LNCaP clone FGC (cell line): ENCODE results near the gene SMYD3.

ENCODE experiments used
- DNase-seq: peaks from one replicate; pipeline ENCODE4 v3.0.0-alpha.2; 2011; ENCODE audit warnings: low read depth
- H3K4me3 ChIP-seq: 2 replicates; pipeline ENCODE4 v1.5.1; 2011; ENCODE audit warnings: mild to moderate bottlenecking, low read depth, low read length, control low read depth
- TF ChIP-seq, protein P1 (sequence below): IDR thresholded peaks from 2 replicates; pipeline ENCODE4 v1.5.1; 2012; ENCODE audit warnings: mild to moderate bottlenecking; ENCODE audit not compliant: control insufficient read depth, insufficient read depth; ENCODE audit errors: extremely low read depth

Gene SMYD3

DNA sequence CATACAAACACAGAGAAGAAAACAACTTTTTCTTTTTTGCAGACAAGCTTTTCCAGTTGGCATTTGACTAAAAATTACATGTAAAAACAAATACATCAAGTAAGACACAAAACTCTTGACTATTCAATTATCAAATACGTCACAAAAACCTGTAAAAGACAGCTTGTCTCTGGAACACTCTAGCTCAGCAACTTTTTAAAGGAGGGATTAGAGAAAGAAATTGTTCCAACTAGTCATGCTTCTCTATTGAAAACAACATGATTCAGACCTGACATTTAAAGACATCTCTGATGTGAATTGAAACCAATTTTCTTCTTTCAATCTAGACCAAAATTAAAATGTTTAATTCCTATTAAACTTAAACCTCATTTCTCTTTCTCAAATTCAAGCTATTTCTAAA lies 30.3 kb downstream of the SMYD3 start:
- TF ChIP-seq, protein P1, sequence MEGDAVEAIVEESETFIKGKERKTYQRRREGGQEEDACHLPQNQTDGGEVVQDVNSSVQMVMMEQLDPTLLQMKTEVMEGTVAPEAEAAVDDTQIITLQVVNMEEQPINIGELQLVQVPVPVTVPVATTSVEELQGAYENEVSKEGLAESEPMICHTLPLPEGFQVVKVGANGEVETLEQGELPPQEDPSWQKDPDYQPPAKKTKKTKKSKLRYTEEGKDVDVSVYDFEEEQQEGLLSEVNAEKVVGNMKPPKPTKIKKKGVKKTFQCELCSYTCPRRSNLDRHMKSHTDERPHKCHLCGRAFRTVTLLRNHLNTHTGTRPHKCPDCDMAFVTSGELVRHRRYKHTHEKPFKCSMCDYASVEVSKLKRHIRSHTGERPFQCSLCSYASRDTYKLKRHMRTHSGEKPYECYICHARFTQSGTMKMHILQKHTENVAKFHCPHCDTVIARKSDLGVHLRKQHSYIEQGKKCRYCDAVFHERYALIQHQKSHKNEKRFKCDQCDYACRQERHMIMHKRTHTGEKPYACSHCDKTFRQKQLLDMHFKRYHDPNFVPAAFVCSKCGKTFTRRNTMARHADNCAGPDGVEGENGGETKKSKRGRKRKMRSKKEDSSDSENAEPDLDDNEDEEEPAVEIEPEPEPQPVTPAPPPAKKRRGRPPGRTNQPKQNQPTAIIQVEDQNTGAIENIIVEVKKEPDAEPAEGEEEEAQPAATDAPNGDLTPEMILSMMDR = no peak
- DNase-seq = no peak

DNA sequence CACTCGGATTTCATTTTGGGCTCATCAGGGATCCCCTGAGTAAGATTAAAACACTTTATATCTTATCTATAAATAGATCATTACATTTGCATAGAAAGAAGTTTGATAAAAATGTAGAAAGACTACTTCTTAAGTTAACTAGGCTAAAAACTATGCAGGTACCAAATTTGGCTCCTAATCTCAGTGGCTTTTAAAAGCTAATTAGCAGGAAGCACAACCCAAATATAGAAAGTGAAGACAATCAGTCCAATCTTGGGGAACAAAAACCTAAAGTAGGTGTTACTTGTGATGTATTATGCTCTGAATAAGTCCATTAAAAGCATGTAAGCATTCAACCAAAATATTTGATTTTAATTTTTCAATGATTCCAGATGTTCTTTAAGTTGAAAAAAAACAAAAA lies 35.4 kb downstream of the SMYD3 start:
- no peak overlapping the region for H3K4me3 ChIP-seq
- no peak for DNase-seq
- TF ChIP-seq, protein P1 = no peak

More for the DNA sequence above, 30.3 kb downstream of the SMYD3 start:
- no peak overlapping the region for H3K4me3 ChIP-seq

DNA sequence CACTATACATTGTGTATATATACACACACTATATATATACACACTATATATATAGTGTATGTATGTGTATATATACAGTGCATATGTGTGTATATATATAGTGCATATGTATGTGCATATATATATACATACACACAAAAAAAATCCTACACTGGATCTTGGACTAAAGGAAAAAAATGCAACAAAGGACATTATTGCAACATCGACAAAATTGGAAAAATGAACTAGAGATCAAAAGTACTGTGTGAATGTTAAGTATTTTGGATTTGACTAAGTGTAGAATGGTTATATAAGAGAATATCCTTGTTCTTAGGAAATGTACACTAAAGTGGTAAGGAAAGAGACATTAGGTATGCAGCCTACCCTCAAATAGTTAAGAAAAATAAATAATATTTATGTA lies 36.5 kb downstream of the SMYD3 start:
- DNase-seq = no peak
- TF ChIP-seq, protein P1 = no peak
- no peak overlapping the region for H3K4me3 ChIP-seq

- H3K4me3 ChIP-seq = no peak overlapping the region
- DNase-seq = no peak
- TF ChIP-seq, protein P1 = no peak
Measured at GRCh38 chr1:246462986-246463385, 44.1 kb downstream of the SMYD3 start.

DNA sequence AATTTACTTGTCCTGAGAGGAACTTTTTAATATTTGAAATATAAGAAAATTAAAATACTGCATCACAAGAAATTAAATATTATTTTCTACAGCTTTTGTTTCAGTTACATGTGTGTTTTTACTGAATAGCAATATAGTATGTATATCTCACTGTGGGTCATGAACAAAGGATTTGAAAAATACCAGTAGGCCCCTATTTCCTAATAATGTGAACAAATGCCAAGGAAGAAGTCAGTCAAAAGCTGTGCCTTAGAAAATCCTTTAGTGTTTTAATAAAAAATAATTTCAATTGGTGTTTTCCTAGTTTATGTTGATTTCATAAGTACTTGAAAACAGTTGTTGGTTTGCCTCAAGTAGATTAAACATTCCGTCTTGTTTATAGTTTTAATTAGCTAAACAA lies 46.7 kb downstream of the SMYD3 start:
- TF ChIP-seq, protein P1 = no peak
- H3K4me3 ChIP-seq = no peak overlapping the region
- no peak for DNase-seq

GRCh38 chr1:246459221-246459620 lies 47.9 kb downstream of the SMYD3 start:
- TF ChIP-seq, protein P1 = no peak
- H3K4me3 ChIP-seq = no peak overlapping the region
- DNase-seq = no peak

DNA sequence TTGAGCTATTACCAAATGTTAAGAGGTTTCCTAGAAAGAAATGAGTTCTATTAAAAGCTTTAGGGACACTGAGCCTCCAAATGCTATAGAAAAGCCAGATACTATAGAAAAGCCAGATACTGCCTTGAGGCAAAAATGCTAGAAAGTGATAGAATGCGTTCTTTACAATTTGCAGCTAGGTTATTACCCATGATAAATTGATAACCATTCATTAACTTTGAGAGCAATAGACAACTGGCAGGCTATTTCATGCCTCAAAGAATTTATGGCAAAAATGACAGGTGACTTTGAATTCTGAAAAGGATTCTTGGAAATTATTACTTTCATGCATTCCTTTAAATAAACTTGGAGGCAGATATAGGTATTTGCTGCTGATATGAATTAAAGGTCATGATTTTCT lies 51.6 kb downstream of the SMYD3 start:
- H3K4me3 ChIP-seq = no peak overlapping the region
- TF ChIP-seq, protein P1 = no peak
- no peak for DNase-seq
